Liver (tissue), 9 donors: Measurements from ENCODE around the gene FAM151B. TPM values are rescaled to one million over a fixed set of nuclear protein-coding genes. Genes with fewer than 3 reads are reported as not detected.

ENCODE experiments used
- DNase-seq: peaks from one replicate; pipeline ENCODE4 v3.0.0-alpha.2; 2017; ENCODE audit warnings: low spot score
- H3K27ac ChIP-seq, 2 donors: one replicate each; pipeline ENCODE4 v1.7.0; 2013; ENCODE audit warnings: inconsistent platforms in 2 of 2, low read length in 2 of 2, control low read depth in 1 of 2, low read depth in 1 of 2, mild to moderate bottlenecking in 1 of 2
- H3K27me3 ChIP-seq, 4 donors: one replicate each; pipeline versions ENCODE4 v1.6.1 to v1.7.0; 2013; ENCODE audit warnings: low read length in 3 of 4, inconsistent platforms in 1 of 4, mild to moderate bottlenecking in 1 of 4, moderate library complexity in 1 of 4; ENCODE audit not compliant: control insufficient read depth in 4 of 4, insufficient read depth in 4 of 4
- H3K36me3 ChIP-seq, 4 donors: one replicate each; pipeline versions ENCODE4 v1.6.1 to v1.7.0; 2013; ENCODE audit warnings: low read length in 3 of 4, mild to moderate bottlenecking in 3 of 4, low read depth in 1 of 4, moderate library complexity in 1 of 4; ENCODE audit not compliant: control insufficient read depth in 4 of 4, insufficient read depth in 3 of 4
- H3K4me1 ChIP-seq, 4 donors: one replicate each; pipeline versions ENCODE4 v1.6.1 to v1.7.0; 2013; ENCODE audit warnings: low read length in 3 of 4, mild to moderate bottlenecking in 3 of 4, moderate library complexity in 1 of 4; ENCODE audit not compliant: control insufficient read depth in 4 of 4, insufficient read depth in 4 of 4
- H3K4me3 ChIP-seq, 3 donors: one replicate each; pipeline versions ENCODE4 v1.6.1 to v1.7.0; 2013; ENCODE audit warnings: low read length in 3 of 3, control low read depth in 1 of 3, low read depth in 1 of 3, mild to moderate bottlenecking in 1 of 3
- H3K9ac ChIP-seq, 2 donors: one replicate each; pipeline ENCODE4 v1.7.0; 2013; ENCODE audit warnings: low read length in 2 of 2, mild to moderate bottlenecking in 2 of 2, moderate library complexity in 2 of 2, control low read depth in 1 of 2, low read depth in 1 of 2
- H3K9me3 ChIP-seq, 4 donors: one replicate each; pipeline versions ENCODE4 v1.6.1 to v1.7.0; 2013; ENCODE audit warnings: low read length in 3 of 4; ENCODE audit not compliant: control insufficient read depth in 4 of 4
- ATF3 ChIP-seq: IDR thresholded peaks from 2 replicates; pipeline ENCODE4 v1.6.1; 2016; ENCODE audit warnings: antibody characterized with exemption
- CTCF ChIP-seq: fragments of 150-350 bp; IDR thresholded peaks from 2 replicates; pipeline ENCODE4 v1.5.1; 2017; ENCODE audit warnings: improper control_type of control experiment, low read depth, low read length; ENCODE audit not compliant: missing input control
- EGR1 ChIP-seq, 2 donors: IDR thresholded peaks; 2 replicates each; pipeline ENCODE4 v1.6.1; 2016 to 2018; ENCODE audit warnings: antibody characterized with exemption in 2 of 2, low read depth in 2 of 2
- FOXA1 ChIP-seq: IDR thresholded peaks from 2 replicates; pipeline ENCODE4 v1.6.1; 2016; ENCODE audit warnings: antibody characterized with exemption
- FOXA2 ChIP-seq: IDR thresholded peaks from 2 replicates; pipeline ENCODE4 v1.6.1; 2016; ENCODE audit warnings: antibody characterized with exemption
- GABPA ChIP-seq, 2 donors: IDR thresholded peaks in 1 of 2; conservative IDR thresholded peaks in 1 of 2; 2 replicates each; pipeline ENCODE4 v1.6.1; 2016; ENCODE audit warnings: antibody characterized with exemption in 2 of 2, mild to moderate bottlenecking in 1 of 2, moderate library complexity in 1 of 2
- HNF4A ChIP-seq, 2 donors: conservative IDR thresholded peaks; 2 replicates each; pipeline ENCODE4 v1.6.1; 2016; ENCODE audit warnings: antibody characterized with exemption in 2 of 2, mild to moderate bottlenecking in 2 of 2
- HNF4G ChIP-seq: IDR thresholded peaks from 2 replicates; pipeline ENCODE4 v1.6.1; 2016; ENCODE audit warnings: antibody characterized with exemption
- JUND ChIP-seq, 2 donors: IDR thresholded peaks; 2 replicates each; pipeline ENCODE4 v1.6.1; 2016; ENCODE audit warnings: antibody characterized with exemption in 2 of 2
- MAX ChIP-seq: IDR thresholded peaks from 2 replicates; pipeline ENCODE4 v1.6.1; 2016; ENCODE audit warnings: antibody characterized with exemption
- NR2F2 ChIP-seq: IDR thresholded peaks from 2 replicates; pipeline ENCODE4 v1.6.1; 2016; ENCODE audit warnings: antibody characterized with exemption
- RAD21 ChIP-seq, 2 donors: IDR thresholded peaks; 2 replicates each; pipeline ENCODE4 v1.6.1; 2016; ENCODE audit warnings: antibody characterized with exemption in 2 of 2, mild to moderate bottlenecking in 2 of 2
- REST ChIP-seq: IDR thresholded peaks from 2 replicates; pipeline ENCODE4 v1.6.1; 2016; ENCODE audit warnings: antibody characterized with exemption, mild to moderate bottlenecking
- RXRA ChIP-seq, 2 donors: IDR thresholded peaks; 2 replicates each; pipeline ENCODE4 v1.6.1; 2017 to 2018; ENCODE audit warnings: antibody characterized with exemption in 2 of 2, mild to moderate bottlenecking in 1 of 2
- SP1 ChIP-seq: IDR thresholded peaks from 2 replicates; pipeline ENCODE4 v1.6.1; 2018; ENCODE audit warnings: antibody characterized with exemption, mild to moderate bottlenecking
- TAF1 ChIP-seq: conservative IDR thresholded peaks from 2 replicates; pipeline ENCODE4 v1.6.1; 2016; ENCODE audit warnings: antibody characterized with exemption, mild to moderate bottlenecking
- YY1 ChIP-seq: IDR thresholded peaks from 2 replicates; pipeline ENCODE4 v1.6.1; 2016; ENCODE audit warnings: antibody characterized with exemption, mild to moderate bottlenecking
- ZBTB33 ChIP-seq: IDR thresholded peaks from 2 replicates; pipeline ENCODE4 v1.6.1; 2016; ENCODE audit warnings: antibody characterized with exemption
- WGBS: extraction: QIAGEN DNeasy Blood & Tissue Kit; methylation state at CpG from one replicate; pipeline ENCODE4 v1.1.7; 2013; 5-methylcytosine and 5-hydroxymethylcytosine counted together
- polyA plus RNA-seq, 2 donors: library from polyadenylated mRNA; stranded (reverse) in 1 of 2; unstranded in 1 of 2; fragments of 200-250 nt in 1 of 2; fragments of >200 nt in 1 of 2; fragmentation: Nextera tagmentation in 1 of 2; extraction: Ambion mirVana in 1 of 2; gene quantifications; one replicate each; pipeline versions ENCODE4 v1.2.1 to v1.2.3, GENCODE V29; 2013 to 2015
- total RNA-seq, 2 donors: library from RNA; depleted of rRNA; stranded (reverse); fragments of >200 nt; gene quantifications; one replicate each; pipeline ENCODE4 v1.2.3, GENCODE V29; 2014
- donor health status: healthy.
- donor health status: healthy.
- donor health status: healthy.
- donor health status: healthy.
- donor health status: healthy.

FAM151B gene
- total and polyA plus RNA-seq, 4 donors: 0.43 to 3.0 (median 1.3) TPM

- no peak for DNase-seq
- Histone ChIP-seq H3K4me3 (no peak overlapping the region), H3K9me3 (no peaks in the 10 kb centered on the region), H3K4me1 (no peaks in the 10 kb centered on the region), H3K27ac (no peak overlapping the region), H3K27me3 (no peaks in the 10 kb centered on the region), H3K9ac (no peak overlapping the region), H3K36me3 (peaks cover 0 to 1% (median 0%) of the 10 kb centered on the region in 4 donors)
- 95% methylated on average over 2 of the region's 2 CpGs for WGBS
- no peak for TF ChIP-seq SP1
- no peak for TF ChIP-seq GABPA (IDR thresholded peaks at IDR 0.05 in 1 of 2, conservative IDR thresholded peaks at IDR 0.05 in 1 of 2)
- TF ChIP-seq FOXA2: no peak
- TF ChIP-seq ZBTB33: no peak
- TF ChIP-seq MAX: no peak
- TF ChIP-seq ATF3: no peak
- TF ChIP-seq CTCF: no peak
- TF ChIP-seq RXRA (IDR thresholded peaks at IDR 0.05): no peak
- TF ChIP-seq RAD21 (IDR thresholded peaks at IDR 0.05): no peak
- TF ChIP-seq FOXA1: no peak
- TF ChIP-seq EGR1 (IDR thresholded peaks at IDR 0.05; ENCODE audit: low read depth in 2 of 2): no peak
- TF ChIP-seq JUND (IDR thresholded peaks at IDR 0.05): no peak
- TF ChIP-seq TAF1: no peak
- no peak for TF ChIP-seq HNF4G
- no peak for TF ChIP-seq REST
- TF ChIP-seq YY1: no peak
- TF ChIP-seq HNF4A (conservative IDR thresholded peaks at IDR 0.05): no peak
- TF ChIP-seq NR2F2: no peak
Observed at GRCh38 chr5:80495891-80496290, 8.0 kb downstream of the FAM151B start.
